HEK293 (cell line): ENCODE measurements around the gene XPNPEP1.

Source experiments
- CTCF ChIA-PET: fragments of 350-600 bp; formaldehyde crosslinking; extraction: SDS; loops from one replicate; lab custom pipeline; 2021; ENCODE audit warnings: antibody characterized with exemption; lab: Yijun Ruan, JAX
- POLR2A ChIA-PET: fragments of 300-600 bp; formaldehyde crosslinking; extraction: SDS; loops from one replicate; lab custom pipeline; 2020; ENCODE audit warnings: antibody characterized with exemption, inconsistent platforms; lab: Yijun Ruan, JAX
- H3K27ac ChIP-seq: fragments of 200-500 bp; sonication (Bioruptor generic); 2 replicates; pipeline ENCODE4 v1.5.1; 2014; ENCODE audit warnings: low read depth, low read length, control low read depth, inconsistent platforms; ENCODE audit errors: extremely low read depth
- H3K36me3 ChIP-seq, 2 experiments: fragments of 200-500 bp in 1 of 2; sonication (Bioruptor generic) in 1 of 2; 1 replicate in 1 of 2; 2 replicates in 1 of 2; pipeline ENCODE4 v1.5.1; 2014 to 2017; ENCODE audit warnings: inconsistent platforms in 2 of 2, low read length in 2 of 2; ENCODE audit not compliant: control insufficient read depth in 2 of 2, insufficient read depth in 1 of 2
- H3K4me1 ChIP-seq: fragments of 200-500 bp; sonication (Bioruptor generic); 2 replicates; pipeline ENCODE4 v1.5.1; 2014; ENCODE audit warnings: mild to moderate bottlenecking, low read length, inconsistent platforms; ENCODE audit not compliant: control insufficient read depth, insufficient read depth
- H3K4me3 ChIP-seq: 2 replicates; pipeline ENCODE4 v1.5.1; 2011; ENCODE audit warnings: low read depth, mild to moderate bottlenecking, control low read depth, low read length, moderate library complexity
- H3K9me3 ChIP-seq: fragments of 200-500 bp; sonication (Bioruptor generic); 2 replicates; pipeline ENCODE4 v1.5.1; 2014; ENCODE audit warnings: low read depth, low read length, inconsistent platforms; ENCODE audit not compliant: control insufficient read depth, insufficient read depth
- BCL11A ChIP-seq: fragments of 450-650 bp; formaldehyde crosslinking; IDR thresholded peaks from 2 replicates; pipeline ENCODE4 v1.5.1; 2016; ENCODE audit warnings: low read depth, missing biosample characterization, missing genetic modification characterization
- BCL6B ChIP-seq: fragments of 450-650 bp; formaldehyde crosslinking; IDR thresholded peaks from 2 replicates; pipeline ENCODE4 v1.5.1; 2017; ENCODE audit warnings: missing biosample characterization, missing genetic modification characterization
- FEZF1 ChIP-seq: fragments of 450-650 bp; formaldehyde crosslinking; IDR thresholded peaks from 2 replicates; pipeline ENCODE4 v1.5.1; 2016; ENCODE audit warnings: missing biosample characterization, missing genetic modification characterization
- HIC1 ChIP-seq: fragments of 450-650 bp; formaldehyde crosslinking; IDR thresholded peaks from 2 replicates; pipeline ENCODE4 v1.5.1; 2016; ENCODE audit warnings: missing biosample characterization, missing genetic modification characterization
- PBX3 ChIP-seq: sonication (generic); formaldehyde crosslinking; IDR thresholded peaks from 2 replicates; pipeline ENCODE4 v1.8.1; 2022; ENCODE audit warnings: mild to moderate bottlenecking, moderate library complexity, missing genetic modification reagents
- ZBTB1 ChIP-seq: fragments of 450-650 bp; formaldehyde crosslinking; IDR thresholded peaks from 2 replicates; pipeline ENCODE4 v1.5.1; 2016; ENCODE audit warnings: missing biosample characterization, missing genetic modification characterization
- ZNF121 ChIP-seq: fragments of 450-650 bp; formaldehyde crosslinking; IDR thresholded peaks from 2 replicates; pipeline ENCODE4 v1.5.1; 2016; ENCODE audit warnings: missing biosample characterization, missing genetic modification characterization
- ZNF16 ChIP-seq: fragments of 450-650 bp; formaldehyde crosslinking; IDR thresholded peaks from 2 replicates; pipeline ENCODE4 v1.5.1; 2016; ENCODE audit warnings: low read depth, missing biosample characterization, missing genetic modification characterization
- ZNF23 ChIP-seq: fragments of 450-650 bp; formaldehyde crosslinking; IDR thresholded peaks from 2 replicates; pipeline ENCODE4 v1.5.1; 2016; ENCODE audit warnings: missing biosample characterization, missing genetic modification characterization, borderline replicate concordance
- ZNF335 ChIP-seq: fragments of 450-650 bp; formaldehyde crosslinking; conservative IDR thresholded peaks from 2 replicates; pipeline ENCODE4 v1.5.1; 2016; ENCODE audit warnings: missing biosample characterization, missing genetic modification characterization
- ZNF561 ChIP-seq: fragments of 450-650 bp; IDR thresholded peaks from 2 replicates; pipeline ENCODE4 v1.5.1; 2018; ENCODE audit warnings: missing biosample characterization, missing genetic modification characterization, borderline replicate concordance
- ZNF645 ChIP-seq: fragments of 450-650 bp; formaldehyde crosslinking; IDR thresholded peaks from 2 replicates; pipeline ENCODE4; 2016; ENCODE audit warnings: missing biosample characterization, missing genetic modification characterization
- ZNF670 ChIP-seq: fragments of 450-650 bp; formaldehyde crosslinking; IDR thresholded peaks from 2 replicates; pipeline ENCODE4 v1.5.1; 2016; ENCODE audit warnings: missing biosample characterization, missing genetic modification characterization, low read depth
- ZNF692 ChIP-seq: fragments of 450-650 bp; formaldehyde crosslinking; IDR thresholded peaks from 2 replicates; pipeline ENCODE4 v1.5.1; 2016; ENCODE audit warnings: missing biosample characterization, missing genetic modification characterization
- ZNF704 ChIP-seq: fragments of 450-650 bp; formaldehyde crosslinking; IDR thresholded peaks from 2 replicates; pipeline ENCODE4 v1.5.1; 2016; ENCODE audit warnings: missing biosample characterization, missing genetic modification characterization
- ZNF76 ChIP-seq: fragments of 450-650 bp; formaldehyde crosslinking; IDR thresholded peaks from 2 replicates; pipeline ENCODE4; 2016; ENCODE audit warnings: low read depth, missing biosample characterization, missing genetic modification characterization, borderline replicate concordance
- ZNF777 ChIP-seq: fragments of 450-650 bp; formaldehyde crosslinking; IDR thresholded peaks from 2 replicates; pipeline ENCODE4 v1.5.1; 2017; ENCODE audit warnings: missing biosample characterization, missing genetic modification characterization, borderline replicate concordance
- ZNF830 ChIP-seq: fragments of 450-650 bp; IDR thresholded peaks from 2 replicates; pipeline ENCODE4 v1.5.0; 2018; ENCODE audit warnings: missing biosample characterization, missing genetic modification characterization, low read depth, mild to moderate bottlenecking, moderate library complexity

Gene XPNPEP1

GRCh38 chr10:109969760-109970346, 46.5 kb upstream of the XPNPEP1 start:
- no peaks in the 10 kb centered on the region for H3K9me3 ChIP-seq
- peaks cover 20% of the 10 kb centered on the region for H3K4me1 ChIP-seq
- TF ChIP-seq ZNF561 (tag by site-specific recombination): no peak
- no peak for TF ChIP-seq ZNF692 (tag by site-specific recombination)
- no peak for TF ChIP-seq ZNF704 (tag by site-specific recombination)
- TF ChIP-seq ZNF670 (tag by site-specific recombination): no peak
- no peak for TF ChIP-seq ZNF76 (tag by site-specific recombination)
- TF ChIP-seq ZNF645: no peak
- no peak for TF ChIP-seq PBX3
- no peak for TF ChIP-seq ZNF23 (tag by site-specific recombination)
- no peak overlapping the region for H3K27ac ChIP-seq
- H3K4me3 ChIP-seq: no peak overlapping the region
- ChIA-PET POLR2A (no interaction called here), CTCF (interaction anchor here (0.6 to 2.8 kb wide), 4 partner anchors 8 to 13 kb away, joined by 3 to 14 read pairs (median 5); no protein-coding TSS in a partner anchor)
- no peaks in the 10 kb centered on the region for H3K36me3 ChIP-seq

- Histone ChIP-seq H3K36me3 (no peaks in the 10 kb centered on the region), H3K9me3 (no peaks in the 10 kb centered on the region), H3K27ac (no peak overlapping the region), H3K4me3 (no peak overlapping the region), H3K4me1 (peaks cover 19% of the 10 kb centered on the region)
- TF ChIP-seq ZNF335 (tag by site-specific recombination) (no peak), FEZF1 (tag by site-specific recombination) (0 out of 2 replicates have a peak, but pooled peaks have one; percentile 14)
- POLR2A ChIA-PET: no interaction called here
- CTCF ChIA-PET: interaction anchor here (0.5 to 2.8 kb wide), 9 partner anchors 9 to 1786 kb away, joined by 3 to 14 read pairs (median 4); no protein-coding TSS in a partner anchor
These were observed 45.8 kb upstream of the XPNPEP1 start for GRCh38 chr10:109968953-109969759.

GRCh38 chr10:109967739-109968088, 44.4 kb upstream of the XPNPEP1 start:
- ChIA-PET POLR2A (no interaction called here), CTCF (interaction anchor here (0.8 to 2.8 kb wide), 5 partner anchors 10 to 170 kb away, joined by 3 to 14 read pairs (median 6); no protein-coding TSS in a partner anchor)
- H3K4me3 ChIP-seq: no peak overlapping the region
- no peak overlapping the region for H3K27ac ChIP-seq
- H3K4me1 ChIP-seq: peaks cover 19% of the 10 kb centered on the region
- no peaks in the 10 kb centered on the region for H3K36me3 ChIP-seq
- H3K9me3 ChIP-seq: no peaks in the 10 kb centered on the region
- no peak for TF ChIP-seq ZNF16
- no peak for TF ChIP-seq FEZF1 (tag by site-specific recombination)
- no peak for TF ChIP-seq ZNF121 (tag by site-specific recombination)
- TF ChIP-seq ZNF692 (tag by site-specific recombination): no peak
- TF ChIP-seq BCL6B: no peak
- TF ChIP-seq ZBTB1: no peak
- no peak for TF ChIP-seq BCL11A
- TF ChIP-seq HIC1 (tag by site-specific recombination): no peak
- TF ChIP-seq ZNF777 (tag by site-specific recombination): no peak
- no peak for TF ChIP-seq ZNF830 (tag by site-specific recombination)
